ENCODE data around the gene AMPD3.

DNA sequence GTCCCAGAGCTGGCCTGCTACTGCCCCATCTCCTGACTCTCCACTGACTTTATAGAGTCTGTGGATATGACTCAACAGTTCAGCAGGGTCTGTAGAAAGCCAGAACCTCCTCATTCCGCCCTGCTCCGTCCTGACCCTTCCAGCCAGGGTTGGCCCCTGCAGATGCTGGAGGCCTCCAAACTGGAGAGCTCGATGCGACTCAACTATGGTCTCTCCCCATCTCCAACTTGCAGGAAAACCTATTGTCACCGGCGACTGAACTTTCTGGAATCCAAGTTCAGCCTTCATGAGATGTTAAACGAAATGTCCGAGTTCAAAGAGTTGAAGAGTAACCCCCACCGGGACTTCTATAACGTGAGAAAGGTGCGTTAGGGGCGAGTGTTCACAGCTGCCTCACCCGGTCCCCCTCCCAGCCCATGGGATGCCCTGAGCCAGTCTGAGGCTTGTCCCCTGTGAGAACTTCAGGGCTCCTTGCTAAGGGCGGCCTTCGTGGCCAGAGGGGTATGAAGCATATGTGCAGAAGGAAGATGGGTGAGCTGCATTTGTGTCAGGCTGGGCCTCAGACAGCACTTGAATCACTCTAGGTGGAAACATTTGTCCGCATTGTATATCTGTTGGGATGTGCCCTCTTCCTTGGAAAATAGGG is 32.1 kb downstream of the AMPD3 start:
- TF ChIP-seq, protein P1, sequence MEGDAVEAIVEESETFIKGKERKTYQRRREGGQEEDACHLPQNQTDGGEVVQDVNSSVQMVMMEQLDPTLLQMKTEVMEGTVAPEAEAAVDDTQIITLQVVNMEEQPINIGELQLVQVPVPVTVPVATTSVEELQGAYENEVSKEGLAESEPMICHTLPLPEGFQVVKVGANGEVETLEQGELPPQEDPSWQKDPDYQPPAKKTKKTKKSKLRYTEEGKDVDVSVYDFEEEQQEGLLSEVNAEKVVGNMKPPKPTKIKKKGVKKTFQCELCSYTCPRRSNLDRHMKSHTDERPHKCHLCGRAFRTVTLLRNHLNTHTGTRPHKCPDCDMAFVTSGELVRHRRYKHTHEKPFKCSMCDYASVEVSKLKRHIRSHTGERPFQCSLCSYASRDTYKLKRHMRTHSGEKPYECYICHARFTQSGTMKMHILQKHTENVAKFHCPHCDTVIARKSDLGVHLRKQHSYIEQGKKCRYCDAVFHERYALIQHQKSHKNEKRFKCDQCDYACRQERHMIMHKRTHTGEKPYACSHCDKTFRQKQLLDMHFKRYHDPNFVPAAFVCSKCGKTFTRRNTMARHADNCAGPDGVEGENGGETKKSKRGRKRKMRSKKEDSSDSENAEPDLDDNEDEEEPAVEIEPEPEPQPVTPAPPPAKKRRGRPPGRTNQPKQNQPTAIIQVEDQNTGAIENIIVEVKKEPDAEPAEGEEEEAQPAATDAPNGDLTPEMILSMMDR (IDR thresholded peaks at IDR 0.05): no peak
- TF ChIP-seq POLR2A (IDR thresholded peaks at IDR 0.05): no peak

Measured in uterus (tissue), 2 donors.